Pancreas (tissue), 10 donors: ENCODE measurements around the gene NTNG1. TPM values are rescaled to one million over a fixed set of nuclear protein-coding genes. Genes with fewer than 3 reads are reported as not detected.

Source experiments
- ATAC-seq, 4 donors: fragments of 200-7000 bp; cut with Tn5 transposase; one replicate each; pipeline versions ENCODE4 v1.8.0 to v1.9.1; 2020; ENCODE audit warnings: mild to moderate bottlenecking in 4 of 4, moderate library complexity in 4 of 4
- DNase-seq, 6 donors: peaks; one replicate each; pipeline ENCODE4 v3.0.0-alpha.2; 2020
- FAIRE-seq: peaks from 2 replicates; lab custom pipeline; 2012; peaks lifted over from hg19 to GRCh38; lab: Jason Lieb, UNC
- H3K27ac ChIP-seq, 4 donors: fragments of 200-600 bp; sonication (generic); 1 replicate in 3 of 4; 2 replicates in 1 of 4; pipeline versions ENCODE4 v1.5.0 to v1.8.0; 2020
- H3K27me3 ChIP-seq, 4 donors: fragments of 200-600 bp; one replicate each; pipeline ENCODE4 v1.8.0; 2021
- H3K36me3 ChIP-seq, 3 donors: fragments of 200-600 bp; sonication (generic) in 1 of 3; one replicate each; pipeline versions ENCODE4 v1.5.0 to v1.8.0; 2020 to 2021
- H3K4me1 ChIP-seq, 3 donors: fragments of 200-600 bp; one replicate each; pipeline ENCODE4 v1.8.0; 2021
- H3K4me3 ChIP-seq, 4 donors: fragments of 200-600 bp; sonication (generic) in 2 of 4; one replicate each; pipeline versions ENCODE4 v1.5.0 to v1.8.0; 2020 to 2021
- H3K9me3 ChIP-seq, 4 donors: fragments of 200-600 bp; one replicate each; pipeline ENCODE4 v1.8.0; 2021
- CTCF ChIP-seq, 4 donors: fragments of 200-600 bp; sonication (generic) in 3 of 4; IDR thresholded peaks; one replicate each; pipeline versions ENCODE4 v1.5.0 to v1.8.0; 2021; ENCODE audit warnings: antibody characterized with exemption in 4 of 4
- WGBS, 2 donors: extraction: QIAGEN DNeasy Blood & Tissue Kit; methylation state at CpG; one replicate each; pipeline ENCODE4 v1.1.7; 2013; 5-methylcytosine and 5-hydroxymethylcytosine counted together
- intact Hi-C, 3 donors: fragments of 100-400 bp; cut with DNase I; formaldehyde crosslinking; loops; one replicate each; pipeline versions ENCODE4 v1.11.1 to v1.14.2; 2022
- polyA plus RNA-seq, 2 donors: library from polyadenylated mRNA; stranded (reverse); fragments of 200-250 nt; gene quantifications; one replicate each; pipeline ENCODE4 v1.2.3, GENCODE V29; 2013
- total RNA-seq, 6 donors: library from RNA; stranded (reverse); fragmentation: NEBNext Ultra II Directional in 4 of 6; extraction: Animal tissue kit (Norgen Biotek cat#: 25700) in 4 of 6; gene quantifications; one replicate each; pipeline versions ENCODE4 v1.2.1 to v1.2.4, GENCODE V29; 2021 to 2023
- donor health status: healthy with polysubstance abuse.
- donor health status: DM: no; HTN: no; CAD: no; lungs with moderate emphysema.
- donor health status: DM: no; HTN: no; CAD: no.
- donor health status: control.
- donor health status: control.
- donor health status: Bipolar disorder and iron deficiency.
- donor health status: DM: yes; HTN: yes; CAD: no.
- donor health status: DM: no; HTN: no; CAD: no.
- donor health status: DM: no; HTN: no; CAD: no.
- donor health status: DM: yes; HTN: yes; CAD: no.

The NTNG1 gene
- total and polyA plus RNA-seq, 8 donors: 0.04 to 1.3 (median 0.23) TPM; not detected in 1

- intact Hi-C loops: no loop called here
- no peaks in the 10 kb centered on the region for H3K4me1 ChIP-seq
- no peak for TF ChIP-seq CTCF (IDR thresholded peaks at IDR 0.05)
- no peak for FAIRE-seq
- WGBS, 2 donors: 53 to 62% methylated on average over 15 of the region's 15 CpGs
- H3K27ac ChIP-seq: no peak overlapping the region
- no peak for ATAC-seq
- H3K4me3 ChIP-seq: no peak overlapping the region
- H3K27me3 ChIP-seq: no peaks in the 10 kb centered on the region
- DNase-seq: no peak
- H3K9me3 ChIP-seq: no peaks in the 10 kb centered on the region
- H3K36me3 ChIP-seq: no peaks in the 10 kb centered on the region
These were observed 248.9 kb downstream of the NTNG1 start for GRCh38 chr1:107389410-107390396.

- ATAC-seq: no peak
These were observed 253.5 kb downstream of the NTNG1 start for GRCh38 chr1:107394301-107394700.

GRCh38 chr1:107401704-107402103, 260.9 kb downstream of the NTNG1 start:
- Histone ChIP-seq H3K36me3 (no peaks in the 10 kb centered on the region), H3K4me3 (no peak overlapping the region), H3K9me3 (no peaks in the 10 kb centered on the region), H3K27ac (no peak overlapping the region), H3K27me3 (no peaks in the 10 kb centered on the region), H3K4me1 (no peaks in the 10 kb centered on the region)
- DNase-seq: no peak
- intact Hi-C loops: no loop called here
- 70 to 78% methylated on average over 4 of the region's 4 CpGs for WGBS, 2 donors
- ATAC-seq: no peak
- no peak for FAIRE-seq
- TF ChIP-seq CTCF (IDR thresholded peaks at IDR 0.05): no peak

More at GRCh38 chr1:107394301-107394700, 253.5 kb downstream of the NTNG1 start:
- no peak for FAIRE-seq
- Histone ChIP-seq H3K4me1 (no peaks in the 10 kb centered on the region), H3K9me3 (no peaks in the 10 kb centered on the region), H3K36me3 (no peaks in the 10 kb centered on the region), H3K4me3 (no peak overlapping the region), H3K27me3 (no peaks in the 10 kb centered on the region), H3K27ac (no peak overlapping the region)
- WGBS, 2 donors: 57 to 71% methylated on average over 3 of the region's 3 CpGs
- no peak for TF ChIP-seq CTCF (IDR thresholded peaks at IDR 0.05)
- intact Hi-C loops: no loop called here
- no peak for DNase-seq

- intact Hi-C loops: no loop called here
- TF ChIP-seq CTCF (IDR thresholded peaks at IDR 0.05): no peak
- no peaks in the 10 kb centered on the region for H3K9me3 ChIP-seq
- no peaks in the 10 kb centered on the region for H3K27me3 ChIP-seq
- WGBS, 2 donors: 61 to 83% methylated on average over 1 of the region's 1 CpG
- FAIRE-seq: no peak
- H3K4me3 ChIP-seq: no peak overlapping the region
- no peaks in the 10 kb centered on the region for H3K36me3 ChIP-seq
- ATAC-seq: no peak
- H3K27ac ChIP-seq: no peak overlapping the region
- H3K4me1 ChIP-seq: no peaks in the 10 kb centered on the region
- no peak for DNase-seq
These were observed 263.9 kb downstream of the NTNG1 start for GRCh38 chr1:107404756-107405155.

- TF ChIP-seq CTCF (IDR thresholded peaks at IDR 0.05): no peak
- Histone ChIP-seq H3K4me3 (no peak overlapping the region), H3K4me1 (no peaks in the 10 kb centered on the region), H3K9me3 (no peaks in the 10 kb centered on the region), H3K27me3 (no peaks in the 10 kb centered on the region), H3K36me3 (no peaks in the 10 kb centered on the region), H3K27ac (no peak overlapping the region)
- 54 to 66% methylated on average over 2 of the region's 2 CpGs for WGBS, 2 donors
- FAIRE-seq (no peak), ATAC-seq (peak in 1 of 4 donors; percentile 24), DNase-seq (no peak)
- intact Hi-C loops: no loop called here
These were observed 264.4 kb downstream of the NTNG1 start for GRCh38 chr1:107405236-107405635.
